Lower leg skin (tissue), 3 donors: ENCODE results near the gene LIG3.

Experiments
- CTCF ChIP-seq, 3 donors: fragments of 450-650 bp; IDR thresholded peaks; one replicate each; pipeline ENCODE4 v1.5.1; 2016; ENCODE audit warnings: antibody characterized with exemption in 3 of 3, mild to moderate bottlenecking in 3 of 3, moderate library complexity in 2 of 3
- POLR2A ChIP-seq, 2 donors: fragments of 450-650 bp; IDR thresholded peaks; one replicate each; pipeline ENCODE4 v1.6.1; 2016 to 2017; ENCODE audit warnings: antibody characterized with exemption in 2 of 2, mild to moderate bottlenecking in 1 of 2, moderate library complexity in 1 of 2

- TF ChIP-seq POLR2A (IDR thresholded peaks at IDR 0.05): no peak
- TF ChIP-seq CTCF (IDR thresholded peaks at IDR 0.05): no peak
Observed at GRCh38 chr17:35025541-35025940, 45.2 kb downstream of the LIG3 start.
